Measurements from ENCODE around the gene TMEM114.

TMEM114 gene

GRCh38 chr16:8544406-8544805 is 45.9 kb downstream of the TMEM114 start:
- Mint-ChIP-seq H3K4me1 (peaks cover 12% of the 10 kb centered on the region), H3K4me3 (no peak overlapping the region), H3K36me3 (ENCODE audit: low read depth) (no peaks in the 10 kb centered on the region), H3K27me3 (ENCODE audit: low read depth) (no peaks in the 10 kb centered on the region), H3K27ac (no peak overlapping the region), H3K9me3 (no peaks in the 10 kb centered on the region)
- TF ChIP-seq CTCF (IDR thresholded peaks at IDR 0.05; ENCODE audit: unreplicated experiment in 3 of 3): no peak

- no peak for TF ChIP-seq CTCF (IDR thresholded peaks at IDR 0.05; ENCODE audit: unreplicated experiment in 3 of 3)
- Mint-ChIP-seq H3K9me3 (no peaks in the 10 kb centered on the region), H3K4me1 (peaks cover 8% of the 10 kb centered on the region), H3K27me3 (ENCODE audit: low read depth) (no peaks in the 10 kb centered on the region), H3K27ac (no peak overlapping the region), H3K4me3 (no peak overlapping the region), H3K36me3 (ENCODE audit: low read depth) (no peaks in the 10 kb centered on the region)
Measured at GRCh38 chr16:8543258-8543657, 47.1 kb downstream of the TMEM114 start.

- H3K4me3 Mint-ChIP-seq: no peak overlapping the region
- H3K4me1 Mint-ChIP-seq: peaks cover 6% of the 10 kb centered on the region
- no peaks in the 10 kb centered on the region for H3K9me3 Mint-ChIP-seq
- no peak overlapping the region for H3K27ac Mint-ChIP-seq
- TF ChIP-seq CTCF (IDR thresholded peaks at IDR 0.05; ENCODE audit: unreplicated experiment in 3 of 3): no peak
- H3K27me3 Mint-ChIP-seq (ENCODE audit: low read depth): no peaks in the 10 kb centered on the region
- no peaks in the 10 kb centered on the region for H3K36me3 Mint-ChIP-seq (ENCODE audit: low read depth)
Measured at GRCh38 chr16:8542393-8542792, 47.9 kb downstream of the TMEM114 start.

- H3K27ac Mint-ChIP-seq: no peak overlapping the region
- H3K27me3 Mint-ChIP-seq (ENCODE audit: low read depth): no peaks in the 10 kb centered on the region
- H3K4me3 Mint-ChIP-seq: no peak overlapping the region
- H3K36me3 Mint-ChIP-seq (ENCODE audit: low read depth): no peaks in the 10 kb centered on the region
- H3K9me3 Mint-ChIP-seq: no peaks in the 10 kb centered on the region
- no peak for TF ChIP-seq CTCF (IDR thresholded peaks at IDR 0.05; ENCODE audit: unreplicated experiment in 3 of 3)
- H3K4me1 Mint-ChIP-seq: peaks cover 5% of the 10 kb centered on the region
Measured at GRCh38 chr16:8541868-8542267, 48.4 kb downstream of the TMEM114 start.

GRCh38 chr16:8537691-8538342 is 52.5 kb downstream of the TMEM114 start:
- H3K4me1 Mint-ChIP-seq: no peaks in the 10 kb centered on the region
- H3K9me3 Mint-ChIP-seq: no peaks in the 10 kb centered on the region
- no peak for TF ChIP-seq CTCF (IDR thresholded peaks at IDR 0.05; ENCODE audit: unreplicated experiment in 3 of 3)
- peaks cover 12% of the 10 kb centered on the region for H3K27me3 Mint-ChIP-seq (ENCODE audit: low read depth)
- H3K27ac Mint-ChIP-seq: no peak overlapping the region
- H3K36me3 Mint-ChIP-seq (ENCODE audit: low read depth): no peaks in the 10 kb centered on the region
- H3K4me3 Mint-ChIP-seq: no peak overlapping the region

- TF ChIP-seq CTCF (IDR thresholded peaks at IDR 0.05; ENCODE audit: unreplicated experiment in 3 of 3): no peak
- Mint-ChIP-seq H3K9me3 (no peaks in the 10 kb centered on the region), H3K27ac (no peak overlapping the region), H3K27me3 (ENCODE audit: low read depth) (peaks cover 19% of the 10 kb centered on the region), H3K4me3 (no peak overlapping the region), H3K36me3 (ENCODE audit: low read depth) (no peaks in the 10 kb centered on the region), H3K4me1 (no peaks in the 10 kb centered on the region)
Measured at GRCh38 chr16:8533509-8533908, 56.8 kb downstream of the TMEM114 start.
